Parathyroid adenoma (tissue), 2 donors: ENCODE results near the gene SRP68.

ENCODE experiments used
- H2AFZ ChIP-seq: fragments of 300-600 bp; sonication (generic); one replicate; pipeline ENCODE4 v1.7.0; 2017; ENCODE audit warnings: antibody characterized with exemption, mild to moderate bottlenecking
- H3K27ac ChIP-seq: fragments of 300-600 bp; sonication (generic); one replicate; pipeline ENCODE4 v1.7.0; 2017
- H3K27me3 ChIP-seq: fragments of 300-600 bp; sonication (generic); one replicate; pipeline ENCODE4 v1.7.0; 2017; ENCODE audit warnings: low read length; ENCODE audit not compliant: control insufficient read depth, insufficient read depth
- H3K36me3 ChIP-seq: fragments of 300-600 bp; sonication (generic); one replicate; pipeline ENCODE4 v1.7.0; 2017; ENCODE audit warnings: low read length; ENCODE audit not compliant: control insufficient read depth, insufficient read depth
- H3K4me1 ChIP-seq: fragments of 300-600 bp; sonication (generic); one replicate; pipeline ENCODE4 v1.7.0; 2017; ENCODE audit warnings: control low read depth
- H3K4me2 ChIP-seq: fragments of 300-600 bp; sonication (generic); one replicate; pipeline ENCODE4 v1.7.0; 2017; ENCODE audit warnings: low read length
- H3K4me3 ChIP-seq: fragments of 300-600 bp; sonication (generic); one replicate; pipeline ENCODE4 v1.7.0; 2017; ENCODE audit warnings: low read depth, low read length
- H3K79me2 ChIP-seq: fragments of 300-600 bp; sonication (generic); one replicate; pipeline ENCODE4 v1.7.0; 2017; ENCODE audit warnings: control low read depth
- H3K9ac ChIP-seq: fragments of 300-600 bp; sonication (generic); one replicate; pipeline ENCODE4 v1.7.0; 2017; ENCODE audit warnings: mild to moderate bottlenecking
- H3K9me3 ChIP-seq: fragments of 300-600 bp; sonication (generic); one replicate; pipeline ENCODE4 v1.7.0; 2017; ENCODE audit warnings: low read length; ENCODE audit not compliant: control insufficient read depth
- TF ChIP-seq, protein P1 (sequence below): fragments of 300-600 bp; sonication (generic); IDR thresholded peaks from one replicate; pipeline ENCODE4 v1.7.0; 2017; ENCODE audit warnings: antibody characterized with exemption, mild to moderate bottlenecking
- donor health status: primary hyperparathyroidism.

SRP68 gene

DNA sequence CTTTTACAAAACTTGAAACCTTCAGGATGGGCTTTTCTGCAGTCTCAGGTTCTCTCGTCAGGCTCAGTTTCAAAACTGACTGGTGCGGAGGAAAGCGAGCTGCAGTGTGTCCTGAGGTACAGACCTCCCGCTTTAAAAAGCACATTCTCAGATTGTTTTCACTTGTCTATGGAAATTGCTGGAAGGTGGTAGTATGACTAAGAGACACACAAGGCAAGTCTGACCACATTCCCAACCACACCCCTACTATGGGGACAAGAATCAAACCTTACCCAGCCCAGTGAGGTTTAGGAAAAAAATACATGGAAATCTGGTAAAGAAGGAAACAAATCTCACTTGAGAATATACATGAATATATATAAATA, 18.2 kb downstream of the SRP68 start:
- Histone ChIP-seq H3K27ac (no peak overlapping the region), H3K36me3 (no peaks in the 10 kb centered on the region), H3K79me2 (peaks cover 12% of the 10 kb centered on the region)

DNA sequence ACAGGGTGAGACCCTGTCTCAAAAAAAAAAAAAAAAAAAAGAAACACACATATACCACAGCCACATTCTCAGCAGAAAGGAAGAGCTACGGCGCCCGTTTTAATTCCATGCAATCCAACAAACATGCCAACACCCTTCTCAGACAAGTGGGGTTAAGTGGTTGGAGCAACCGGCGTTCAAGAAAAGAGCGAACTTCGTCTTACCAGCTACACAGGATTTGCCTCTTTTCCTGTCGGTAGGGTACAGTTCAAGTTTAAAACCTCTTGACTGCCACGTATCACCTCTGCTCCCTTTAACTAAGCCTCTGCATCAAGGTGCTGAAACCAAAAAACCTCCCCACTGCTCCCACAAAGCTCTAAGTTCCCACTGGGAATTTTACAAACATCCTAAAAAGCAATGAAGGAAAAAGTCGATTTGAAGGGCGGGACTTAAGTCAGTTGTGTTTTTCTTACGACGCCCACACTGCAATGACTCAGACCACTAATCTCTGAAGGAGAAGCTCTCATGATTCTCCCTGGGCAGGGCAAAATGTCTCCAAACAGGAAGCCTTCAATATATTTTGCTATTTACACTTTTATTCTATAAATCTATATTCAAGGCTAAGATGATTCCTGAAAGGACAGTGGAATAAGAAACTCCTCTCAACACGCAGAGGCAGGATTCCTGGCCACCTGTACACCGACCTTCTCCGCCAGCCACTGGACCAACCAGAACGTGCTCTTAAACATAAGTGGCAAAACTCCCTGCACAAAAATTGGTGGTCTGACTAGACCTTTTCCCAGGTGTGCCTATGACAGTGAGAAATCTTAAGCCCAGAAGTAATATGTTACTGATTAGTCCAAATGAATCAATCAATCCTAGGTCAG, 18.8 kb downstream of the SRP68 start:
- Histone ChIP-seq H3K4me2 (no peak overlapping the region), H3K79me2 (peaks cover 8% of the 10 kb centered on the region), H3K9ac (no peak overlapping the region), H2AFZ (no peak overlapping the region), H3K27me3 (no peaks in the 10 kb centered on the region), H3K9me3 (no peaks in the 10 kb centered on the region), H3K36me3 (no peaks in the 10 kb centered on the region), H3K4me1 (peaks cover 6% of the 10 kb centered on the region), H3K4me3 (no peak overlapping the region), H3K27ac (no peak overlapping the region)
- TF ChIP-seq, protein P1, sequence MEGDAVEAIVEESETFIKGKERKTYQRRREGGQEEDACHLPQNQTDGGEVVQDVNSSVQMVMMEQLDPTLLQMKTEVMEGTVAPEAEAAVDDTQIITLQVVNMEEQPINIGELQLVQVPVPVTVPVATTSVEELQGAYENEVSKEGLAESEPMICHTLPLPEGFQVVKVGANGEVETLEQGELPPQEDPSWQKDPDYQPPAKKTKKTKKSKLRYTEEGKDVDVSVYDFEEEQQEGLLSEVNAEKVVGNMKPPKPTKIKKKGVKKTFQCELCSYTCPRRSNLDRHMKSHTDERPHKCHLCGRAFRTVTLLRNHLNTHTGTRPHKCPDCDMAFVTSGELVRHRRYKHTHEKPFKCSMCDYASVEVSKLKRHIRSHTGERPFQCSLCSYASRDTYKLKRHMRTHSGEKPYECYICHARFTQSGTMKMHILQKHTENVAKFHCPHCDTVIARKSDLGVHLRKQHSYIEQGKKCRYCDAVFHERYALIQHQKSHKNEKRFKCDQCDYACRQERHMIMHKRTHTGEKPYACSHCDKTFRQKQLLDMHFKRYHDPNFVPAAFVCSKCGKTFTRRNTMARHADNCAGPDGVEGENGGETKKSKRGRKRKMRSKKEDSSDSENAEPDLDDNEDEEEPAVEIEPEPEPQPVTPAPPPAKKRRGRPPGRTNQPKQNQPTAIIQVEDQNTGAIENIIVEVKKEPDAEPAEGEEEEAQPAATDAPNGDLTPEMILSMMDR, result no peak

More for the DNA sequence above, 18.2 kb downstream of the SRP68 start:
- no peaks in the 10 kb centered on the region for H3K9me3 ChIP-seq
- H3K27me3 ChIP-seq, result no peaks in the 10 kb centered on the region
- H2AFZ ChIP-seq, result no peak overlapping the region
- peaks cover 6% of the 10 kb centered on the region for H3K4me1 ChIP-seq
- TF ChIP-seq, protein P1, result no peak
- no peak overlapping the region for H3K4me2 ChIP-seq
- H3K9ac ChIP-seq, result no peak overlapping the region
- no peak overlapping the region for H3K4me3 ChIP-seq

DNA sequence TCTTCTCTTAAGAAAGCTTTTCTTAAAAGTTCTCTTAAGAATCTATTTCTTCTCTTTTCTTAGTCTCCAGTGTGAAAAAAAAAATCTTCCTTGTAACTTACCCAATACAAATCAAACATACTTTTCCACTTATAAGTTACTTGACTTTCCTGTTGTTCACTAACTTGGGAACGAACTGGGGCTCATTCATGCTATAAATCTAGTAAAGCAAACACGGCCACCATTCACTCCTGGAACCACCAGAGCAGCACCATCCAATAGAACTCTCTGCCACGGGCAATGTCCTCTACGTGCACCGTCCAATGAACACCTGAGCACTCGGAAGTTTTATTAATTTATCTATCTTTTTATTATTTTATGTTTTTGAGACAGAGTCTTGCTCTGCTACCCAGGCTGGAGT, 20.8 kb downstream of the SRP68 start:
- Histone ChIP-seq H3K4me1 (peaks cover 14% of the 10 kb centered on the region), H3K27me3 (no peaks in the 10 kb centered on the region), H3K4me2 (peak overlapping the region; percentile 48), H3K4me3 (no peak overlapping the region), H3K9me3 (no peaks in the 10 kb centered on the region), H3K36me3 (no peaks in the 10 kb centered on the region), H3K79me2 (peaks cover 2% of the 10 kb centered on the region), H3K9ac (no peak overlapping the region), H2AFZ (no peak overlapping the region), H3K27ac (no peak overlapping the region)
- TF ChIP-seq, protein P1, result no peak

DNA sequence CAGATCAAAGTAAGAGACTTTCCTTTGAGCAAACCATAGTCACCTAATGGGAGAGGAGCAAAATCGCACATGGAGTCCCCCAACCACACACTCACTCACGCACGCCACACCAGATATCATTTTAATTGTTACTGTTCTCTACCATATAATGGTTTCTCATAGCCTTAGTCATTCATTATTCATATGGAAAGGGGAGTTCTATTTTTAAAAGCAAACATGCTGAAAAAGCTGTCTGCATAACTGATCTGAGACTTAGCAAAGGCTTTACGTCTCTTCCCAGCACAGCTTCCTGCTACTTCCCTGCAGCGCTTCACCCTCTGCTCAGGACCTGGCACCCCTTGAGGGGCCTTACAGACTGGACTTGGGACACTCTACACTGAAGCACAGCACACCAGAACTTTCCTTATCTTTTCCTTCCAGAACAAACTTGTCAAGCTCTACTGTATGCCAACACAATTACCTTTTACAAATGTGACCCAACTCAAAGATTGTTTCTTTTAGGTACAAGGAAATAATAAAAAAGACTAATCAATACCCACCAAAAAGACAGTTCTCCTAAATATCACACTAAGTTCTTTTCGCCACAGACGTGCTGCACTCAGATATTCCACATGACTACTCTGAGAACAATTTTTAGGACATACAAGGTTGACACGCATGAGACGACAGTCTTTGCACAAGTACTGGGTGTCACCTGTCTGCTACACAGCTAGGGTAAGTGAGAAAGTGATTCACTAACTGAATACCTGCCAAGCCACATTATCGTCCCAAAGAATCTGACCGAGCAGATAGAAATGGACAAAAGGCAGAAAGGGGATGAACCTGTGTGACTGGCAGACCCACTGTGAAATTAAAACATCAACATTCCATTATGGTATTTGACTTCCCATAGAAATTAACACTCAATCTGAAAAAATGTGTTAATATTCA, 21.5 kb downstream of the SRP68 start:
- Histone ChIP-seq H3K27ac (no peak overlapping the region), H3K79me2 (no peaks in the 10 kb centered on the region), H3K4me1 (peaks cover 18% of the 10 kb centered on the region), H3K9ac (no peak overlapping the region), H3K36me3 (no peaks in the 10 kb centered on the region), H2AFZ (no peak overlapping the region), H3K4me3 (no peak overlapping the region), H3K4me2 (peak overlapping the region; percentile 48), H3K27me3 (no peaks in the 10 kb centered on the region), H3K9me3 (no peaks in the 10 kb centered on the region)
- TF ChIP-seq, protein P1, result no peak
